ENCODE results near the gene LRRC74B.

LRRC74B gene

DNA sequence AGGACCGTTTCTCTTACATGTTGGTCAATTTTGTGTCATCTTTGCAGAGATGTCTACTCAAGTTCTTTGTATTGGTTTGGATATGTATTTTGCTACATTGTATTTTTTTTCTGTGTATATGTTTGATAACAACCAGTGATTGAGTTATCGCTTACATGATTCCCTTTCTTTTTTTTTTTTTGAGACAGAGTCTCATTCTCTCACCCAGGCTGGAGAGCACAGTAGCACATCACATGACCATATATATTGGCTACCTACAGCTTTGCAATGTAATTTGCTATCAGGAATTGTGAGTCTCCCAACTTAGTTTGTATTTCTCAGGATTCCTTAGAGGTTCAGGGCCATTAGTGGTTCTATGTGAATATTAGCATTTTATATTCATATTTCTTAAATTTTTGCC lies 59.5 kb downstream of the LRRC74B start:
- H3K9me3 ChIP-seq (ENCODE audit: insufficient read depth, low read length) = no peaks in the 10 kb centered on the region
- H3K4me3 ChIP-seq (ENCODE audit: insufficient read depth, low read length, poor library complexity, severe bottlenecking) = no peak overlapping the region
- H3F3A ChIP-seq (ENCODE audit: insufficient read depth) = no peaks in the 10 kb centered on the region
- no peak for TF ChIP-seq EZH2phosphoT487 (conservative IDR thresholded peaks at IDR 0.05; ENCODE audit: low read length)
- TF ChIP-seq, protein P1, sequence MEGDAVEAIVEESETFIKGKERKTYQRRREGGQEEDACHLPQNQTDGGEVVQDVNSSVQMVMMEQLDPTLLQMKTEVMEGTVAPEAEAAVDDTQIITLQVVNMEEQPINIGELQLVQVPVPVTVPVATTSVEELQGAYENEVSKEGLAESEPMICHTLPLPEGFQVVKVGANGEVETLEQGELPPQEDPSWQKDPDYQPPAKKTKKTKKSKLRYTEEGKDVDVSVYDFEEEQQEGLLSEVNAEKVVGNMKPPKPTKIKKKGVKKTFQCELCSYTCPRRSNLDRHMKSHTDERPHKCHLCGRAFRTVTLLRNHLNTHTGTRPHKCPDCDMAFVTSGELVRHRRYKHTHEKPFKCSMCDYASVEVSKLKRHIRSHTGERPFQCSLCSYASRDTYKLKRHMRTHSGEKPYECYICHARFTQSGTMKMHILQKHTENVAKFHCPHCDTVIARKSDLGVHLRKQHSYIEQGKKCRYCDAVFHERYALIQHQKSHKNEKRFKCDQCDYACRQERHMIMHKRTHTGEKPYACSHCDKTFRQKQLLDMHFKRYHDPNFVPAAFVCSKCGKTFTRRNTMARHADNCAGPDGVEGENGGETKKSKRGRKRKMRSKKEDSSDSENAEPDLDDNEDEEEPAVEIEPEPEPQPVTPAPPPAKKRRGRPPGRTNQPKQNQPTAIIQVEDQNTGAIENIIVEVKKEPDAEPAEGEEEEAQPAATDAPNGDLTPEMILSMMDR (IDR thresholded peaks at IDR 0.05; ENCODE audit: insufficient read depth, low read length, poor library complexity, severe bottlenecking) = no peak
- no peaks in the 10 kb centered on the region for H3K79me2 ChIP-seq (ENCODE audit: insufficient read depth, low read length)
- no peaks in the 10 kb centered on the region for H3K36me3 ChIP-seq (ENCODE audit: low read length)
- H2AFZ ChIP-seq (ENCODE audit: low read depth, low read length, severe bottlenecking) = no peak overlapping the region
- no peaks in the 10 kb centered on the region for H4K20me1 ChIP-seq (ENCODE audit: low read depth, low read length)
- no peak overlapping the region for H3K27ac ChIP-seq (ENCODE audit: low read depth, low read length)
- H3K27me3 ChIP-seq (ENCODE audit: low read length) = no peaks in the 10 kb centered on the region
- H3K9ac ChIP-seq (ENCODE audit: low read length) = no peak overlapping the region
- H3K4me2 ChIP-seq (ENCODE audit: low read depth, low read length, poor library complexity, severe bottlenecking) = no peak overlapping the region
- H3K9me2 ChIP-seq (replicated peaks; ENCODE audit: insufficient read depth, low read length) = no peaks in the 10 kb centered on the region

DNA sequence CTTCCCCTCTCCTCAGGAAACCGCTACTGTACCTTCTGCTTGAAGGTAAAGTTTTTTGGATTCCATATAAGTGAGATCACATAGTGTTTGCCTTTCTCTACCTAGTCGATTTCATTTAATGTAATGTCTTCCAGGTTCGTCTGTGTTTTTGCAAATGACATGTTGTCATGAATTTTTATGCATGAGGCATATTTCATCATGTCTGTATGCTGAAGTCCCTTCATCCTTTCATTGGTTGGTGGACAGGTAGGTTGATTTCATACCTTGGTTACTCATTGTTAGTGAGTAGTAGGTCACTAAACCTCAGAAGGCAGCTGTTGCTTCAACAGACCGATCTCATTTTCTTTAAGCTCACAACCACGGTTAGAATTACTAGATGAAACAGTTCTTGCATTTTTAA lies 60.3 kb downstream of the LRRC74B start:
- no peaks in the 10 kb centered on the region for H3K9me2 ChIP-seq (replicated peaks; ENCODE audit: insufficient read depth, low read length)
- no peak overlapping the region for H3K9ac ChIP-seq (ENCODE audit: low read length)
- no peaks in the 10 kb centered on the region for H4K20me1 ChIP-seq (ENCODE audit: low read depth, low read length)
- no peaks in the 10 kb centered on the region for H3K27me3 ChIP-seq (ENCODE audit: low read length)
- no peaks in the 10 kb centered on the region for H3K9me3 ChIP-seq (ENCODE audit: insufficient read depth, low read length)
- H3K4me3 ChIP-seq (ENCODE audit: insufficient read depth, low read length, poor library complexity, severe bottlenecking) = no peak overlapping the region
- H3K36me3 ChIP-seq (ENCODE audit: low read length) = no peaks in the 10 kb centered on the region
- no peak overlapping the region for H2AFZ ChIP-seq (ENCODE audit: low read depth, low read length, severe bottlenecking)
- no peaks in the 10 kb centered on the region for H3K79me2 ChIP-seq (ENCODE audit: insufficient read depth, low read length)
- H3F3A ChIP-seq (ENCODE audit: insufficient read depth) = no peaks in the 10 kb centered on the region
- H3K4me2 ChIP-seq (ENCODE audit: low read depth, low read length, poor library complexity, severe bottlenecking) = no peak overlapping the region
- no peak overlapping the region for H3K27ac ChIP-seq (ENCODE audit: low read depth, low read length)
- TF ChIP-seq, protein P1 (IDR thresholded peaks at IDR 0.05; ENCODE audit: insufficient read depth, low read length, poor library complexity, severe bottlenecking) = no peak

- no peak for TF ChIP-seq EZH2phosphoT487 (conservative IDR thresholded peaks at IDR 0.05; ENCODE audit: low read length)
- TF ChIP-seq, protein P1 (IDR thresholded peaks at IDR 0.05; ENCODE audit: insufficient read depth, low read length, poor library complexity, severe bottlenecking) = no peak
- Histone ChIP-seq H3K27ac (ENCODE audit: low read depth, low read length) (no peak overlapping the region), H3K79me2 (ENCODE audit: insufficient read depth, low read length) (no peaks in the 10 kb centered on the region), H4K20me1 (ENCODE audit: low read depth, low read length) (no peaks in the 10 kb centered on the region), H3K4me3 (ENCODE audit: insufficient read depth, low read length, poor library complexity, severe bottlenecking) (no peak overlapping the region), H2AFZ (ENCODE audit: low read depth, low read length, severe bottlenecking) (no peak overlapping the region), H3K9me2 (replicated peaks; ENCODE audit: insufficient read depth, low read length) (no peaks in the 10 kb centered on the region), H3K4me2 (ENCODE audit: low read depth, low read length, poor library complexity, severe bottlenecking) (no peak overlapping the region), H3K9ac (ENCODE audit: low read length) (no peak overlapping the region), H3K27me3 (ENCODE audit: low read length) (no peaks in the 10 kb centered on the region), H3K9me3 (ENCODE audit: insufficient read depth, low read length) (no peaks in the 10 kb centered on the region), H3K36me3 (ENCODE audit: low read length) (no peaks in the 10 kb centered on the region), H3F3A (ENCODE audit: insufficient read depth) (no peaks in the 10 kb centered on the region)
These were observed 62.8 kb downstream of the LRRC74B start for GRCh38 chr22:21108379-21109115.
